K562 (cell line): ENCODE results near the gene PDE9A. TPM values are rescaled to one million over a fixed set of nuclear protein-coding genes. Genes with fewer than 3 reads are reported as not detected.

ENCODE experiments used
- ARHGAP35 ChIP-seq: fragments of 450-650 bp; IDR thresholded peaks from 2 replicates; pipeline ENCODE4 v1.6.1; 2018; ENCODE audit not compliant: partially characterized antibody
- CBX5 ChIP-seq: IDR thresholded peaks from 2 replicates; pipeline ENCODE4 v1.6.1; 2014; ENCODE audit warnings: low read depth, borderline replicate concordance
- ETS2 ChIP-seq: IDR thresholded peaks from 2 replicates; pipeline ENCODE4 v1.6.1; 2016; ENCODE audit warnings: borderline replicate concordance, missing genetic modification characterization, mild to moderate bottlenecking, moderate library complexity, missing compliant biosample characterization; ENCODE audit not compliant: poor library complexity, severe bottlenecking
- FOSL1 ChIP-seq: fragments of 200-800 bp; sonication (Bioruptor generic); conservative IDR thresholded peaks from 2 replicates; pipeline ENCODE4 v1.6.1; 2016; ENCODE audit warnings: missing genetic modification characterization, missing compliant biosample characterization
- PRMT5 ChIP-seq: sonication (generic); formaldehyde crosslinking; IDR thresholded peaks from 2 replicates; pipeline ENCODE4 v1.5.0; 2020; ENCODE audit warnings: missing genetic modification reagents
- SMAD1 ChIP-seq: fragments of 150-350 bp; IDR thresholded peaks from 2 replicates; pipeline ENCODE4 v1.6.1; 2014; ENCODE audit warnings: low read length, low read depth; ENCODE audit not compliant: partially characterized antibody
- SMAD2 ChIP-seq: fragments of 150-350 bp; IDR thresholded peaks from 2 replicates; pipeline ENCODE4 v1.6.1; 2014; ENCODE audit warnings: low read depth, mild to moderate bottlenecking, low read length
- SMARCE1 ChIP-seq: fragments of 450-650 bp; IDR thresholded peaks from 2 replicates; pipeline ENCODE4 v1.7.1; 2016; ENCODE audit warnings: mild to moderate bottlenecking
- SRF ChIP-seq, 2 experiments: fragments of 250-450, 450-650 bp in 1 of 2; sonication (Bioruptor Pico) in 1 of 2; sonication (generic) in 1 of 2; formaldehyde crosslinking; IDR thresholded peaks; 2 replicates each; pipeline versions ENCODE4 v1.5.0 to v1.5.1; 2020 to 2022; ENCODE audit warnings: mild to moderate bottlenecking in 1 of 2, missing genetic modification reagents in 1 of 2
- TRIM24 ChIP-seq, 2 experiments: fragments of 450-650 bp; IDR thresholded peaks; 2 replicates each; pipeline ENCODE4 v1.6.1; 2016
- polyA plus RNA-seq, 8 experiments: library from polyadenylated mRNA; depleted of rRNA in 4 of 8; stranded (reverse) in 5 of 8; unstranded in 3 of 8; fragments of >200 nt; fragmentation: Nextera tagmentation in 2 of 8; fragmentation: Illumina TruSeq in 1 of 8; extraction: Ambion mirVana in 2 of 8; extraction: Trizol in 1 of 8; gene quantifications; 2 replicates each; pipeline versions ENCODE4 v1.2.1 to v1.2.3, GENCODE V29; 2011 to 2014; ENCODE audit warnings: inconsistent platforms in 1 of 8, missing spikeins in 1 of 8
- total RNA-seq, 7 experiments: library from RNA; depleted of rRNA in 6 of 7; stranded (reverse); fragments of >200 nt in 6 of 7; fragmentation: Illumina TruSeq in 2 of 7; extraction: Trizol in 2 of 7; gene quantifications; 2 replicates each; pipeline versions ENCODE4 v1.2.1 to v1.2.3, GENCODE V29; 2011 to 2021; ENCODE audit warnings: low replicate concordance in 1 of 7
- TF ChIP-seq, protein P1 (sequence below): fragments of 450-650 bp; IDR thresholded peaks from 2 replicates; pipeline ENCODE4 v1.6.1; 2016; ENCODE audit warnings: low read depth

PDE9A gene
- total and polyA plus RNA-seq, 9 of the 15 experiments (the other 6 are each of a cell fraction or from before 2014, with no cell fraction given): 0.07 to 0.27 TPM; not detected in 7

- TF ChIP-seq, protein P1, sequence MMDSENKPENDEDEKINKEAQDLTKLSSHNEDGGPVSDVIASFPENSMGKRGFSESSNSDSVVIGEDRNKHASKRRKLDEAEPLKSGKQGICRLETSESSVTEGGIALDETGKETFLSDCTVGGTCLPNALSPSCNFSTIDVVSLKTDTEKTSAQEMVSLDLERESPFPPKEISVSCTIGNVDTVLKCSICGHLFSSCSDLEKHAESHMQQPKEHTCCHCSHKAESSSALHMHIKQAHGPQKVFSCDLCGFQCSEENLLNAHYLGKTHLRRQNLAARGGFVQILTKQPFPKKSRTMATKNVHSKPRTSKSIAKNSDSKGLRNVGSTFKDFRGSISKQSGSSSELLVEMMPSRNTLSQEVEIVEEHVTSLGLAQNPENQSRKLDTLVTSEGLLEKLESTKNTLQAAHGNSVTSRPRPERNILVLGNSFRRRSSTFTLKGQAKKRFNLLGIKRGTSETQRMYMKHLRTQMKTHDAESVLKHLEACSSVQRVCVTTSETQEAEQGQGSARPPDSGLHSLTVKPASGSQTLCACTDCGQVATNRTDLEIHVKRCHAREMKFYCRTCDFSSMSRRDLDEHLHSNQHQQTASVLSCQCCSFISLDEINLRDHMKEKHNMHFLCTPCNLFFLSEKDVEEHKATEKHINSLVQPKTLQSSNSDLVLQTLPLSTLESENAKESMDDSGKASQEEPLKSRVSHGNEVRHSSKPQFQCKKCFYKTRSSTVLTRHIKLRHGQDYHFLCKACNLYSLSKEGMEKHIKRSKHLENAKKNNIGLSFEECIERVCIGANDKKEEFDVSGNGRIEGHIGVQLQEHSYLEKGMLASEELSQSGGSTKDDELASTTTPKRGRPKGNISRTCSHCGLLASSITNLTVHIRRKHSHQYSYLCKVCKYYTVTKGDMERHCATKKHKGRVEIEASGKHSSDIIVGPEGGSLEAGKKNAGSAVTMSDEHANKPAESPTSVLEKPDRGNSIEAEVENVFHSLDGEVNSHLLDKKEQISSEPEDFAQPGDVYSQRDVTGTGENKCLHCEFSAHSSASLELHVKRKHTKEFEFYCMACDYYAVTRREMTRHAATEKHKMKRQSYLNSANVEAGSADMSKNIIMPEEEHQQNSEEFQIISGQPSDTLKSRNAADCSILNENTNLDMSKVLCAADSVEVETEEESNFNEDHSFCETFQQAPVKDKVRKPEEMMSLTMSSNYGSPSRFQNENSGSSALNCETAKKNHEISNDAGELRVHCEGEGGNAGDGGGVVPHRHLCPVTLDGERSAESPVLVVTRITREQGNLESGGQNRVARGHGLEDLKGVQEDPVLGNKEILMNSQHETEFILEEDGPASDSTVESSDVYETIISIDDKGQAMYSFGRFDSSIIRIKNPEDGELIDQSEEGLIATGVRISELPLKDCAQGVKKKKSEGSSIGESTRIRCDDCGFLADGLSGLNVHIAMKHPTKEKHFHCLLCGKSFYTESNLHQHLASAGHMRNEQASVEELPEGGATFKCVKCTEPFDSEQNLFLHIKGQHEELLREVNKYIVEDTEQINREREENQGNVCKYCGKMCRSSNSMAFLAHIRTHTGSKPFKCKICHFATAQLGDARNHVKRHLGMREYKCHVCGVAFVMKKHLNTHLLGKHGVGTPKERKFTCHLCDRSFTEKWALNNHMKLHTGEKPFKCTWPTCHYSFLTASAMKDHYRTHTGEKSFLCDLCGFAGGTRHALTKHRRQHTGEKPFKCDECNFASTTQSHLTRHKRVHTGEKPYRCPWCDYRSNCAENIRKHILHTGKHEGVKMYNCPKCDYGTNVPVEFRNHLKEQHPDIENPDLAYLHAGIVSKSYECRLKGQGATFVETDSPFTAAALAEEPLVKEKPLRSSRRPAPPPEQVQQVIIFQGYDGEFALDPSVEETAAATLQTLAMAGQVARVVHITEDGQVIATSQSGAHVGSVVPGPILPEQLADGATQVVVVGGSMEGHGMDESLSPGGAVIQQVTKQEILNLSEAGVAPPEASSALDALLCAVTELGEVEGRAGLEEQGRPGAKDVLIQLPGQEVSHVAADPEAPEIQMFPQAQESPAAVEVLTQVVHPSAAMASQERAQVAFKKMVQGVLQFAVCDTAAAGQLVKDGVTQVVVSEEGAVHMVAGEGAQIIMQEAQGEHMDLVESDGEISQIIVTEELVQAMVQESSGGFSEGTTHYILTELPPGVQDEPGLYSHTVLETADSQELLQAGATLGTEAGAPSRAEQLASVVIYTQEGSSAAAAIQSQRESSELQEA: no peak
- TF ChIP-seq TRIM24 (IDR thresholded peaks at IDR 0.05) (no peak), SMAD1 (no peak), SRF (CRISPR knock-in tag; IDR thresholded peaks at IDR 0.05) (no peak), SMARCE1 (no peak), CBX5 (no peak), ARHGAP35 (no peak), ETS2 (no peak), SMAD2 (no peak), FOSL1 (tag) (no peak), PRMT5 (CRISPR knock-in tag) (no peak)
- TF ChIP-seq, all 486 proteins: peak for 0
These were observed 111.0 kb downstream of the PDE9A start (continued) for GRCh38 chr21:42764443-42764760.
